GM10248 (cell line): ENCODE data around the gene DIP2C.
"Not testable (repeated sequence)": the region's sequence is repeated elsewhere in the genome, so short reads cannot be mapped to it uniquely, and the experiment has no call there.

ENCODE experiments used
- CTCF ChIA-PET: fragments of 300-600 bp; sonication (Branson Sonifier 250); formaldehyde crosslinking; extraction: SDS; loops from one replicate; lab custom pipeline; 2021; ENCODE audit warnings: antibody characterized with exemption; lab: Yijun Ruan, JAX
- POLR2A ChIA-PET: fragments of 350-650 bp; sonication (Branson Sonifier 250); formaldehyde crosslinking; extraction: SDS; loops from one replicate; lab custom pipeline; 2020; ENCODE audit warnings: antibody characterized with exemption; lab: Yijun Ruan, JAX
- DNase-seq: peaks from one replicate; pipeline ENCODE4 v3.0.0; 2012; ENCODE audit errors: extremely low spot score
- CTCF ChIP-seq: IDR thresholded peaks from 2 replicates; pipeline ENCODE4 v1.5.1; 2012; ENCODE audit warnings: mild to moderate bottlenecking, low read depth; ENCODE audit errors: extremely low read depth, missing control alignments, control extremely low read depth

Gene DIP2C

GRCh38 chr10:482848-483247 is 206.6 kb downstream of the DIP2C start:
- CTCF ChIA-PET = no interaction called here

GRCh38 chr10:482051-482501 is 207.4 kb downstream of the DIP2C start:
- no peak for TF ChIP-seq CTCF
- no peak for DNase-seq
- POLR2A ChIA-PET = no interaction called here
- CTCF ChIA-PET = no interaction called here

More at GRCh38 chr10:482848-483247, 206.6 kb downstream of the DIP2C start:
- no peak for TF ChIP-seq CTCF
- no peak for DNase-seq
- POLR2A ChIA-PET = no interaction called here

GRCh38 chr10:481628-482027 is 207.8 kb downstream of the DIP2C start:
- no peak for TF ChIP-seq CTCF
- DNase-seq = no peak
- ChIA-PET POLR2A (no interaction called here), CTCF (no interaction called here)

GRCh38 chr10:480928-481552 is 208.4 kb downstream of the DIP2C start:
- ChIA-PET CTCF (no interaction called here), POLR2A (no interaction called here)
- DNase-seq = no peak
- TF ChIP-seq CTCF = no peak

- DNase-seq = no peak
- CTCF ChIA-PET = no interaction called here
- no peak for TF ChIP-seq CTCF
- POLR2A ChIA-PET = no interaction called here
Measured at GRCh38 chr10:480498-480927, 209.0 kb downstream of the DIP2C start.

- DNase-seq, POLR2A ChIA-PET, CTCF ChIA-PET: not testable (repeated sequence)
Measured at GRCh38 chr10:479706-480497, 209.6 kb downstream of the DIP2C start.

- CTCF ChIA-PET = no interaction called here
- no peak for TF ChIP-seq CTCF
- POLR2A ChIA-PET = no interaction called here
- no peak for DNase-seq
Measured at GRCh38 chr10:478471-479245, 210.8 kb downstream of the DIP2C start.
